Measurements from ENCODE around the gene SPACA9. TPM values are rescaled to one million over a fixed set of nuclear protein-coding genes. Genes with fewer than 3 reads are reported as not detected.

Gene SPACA9
- total RNA-seq, 1 donor: 3.6 TPM

DNA sequence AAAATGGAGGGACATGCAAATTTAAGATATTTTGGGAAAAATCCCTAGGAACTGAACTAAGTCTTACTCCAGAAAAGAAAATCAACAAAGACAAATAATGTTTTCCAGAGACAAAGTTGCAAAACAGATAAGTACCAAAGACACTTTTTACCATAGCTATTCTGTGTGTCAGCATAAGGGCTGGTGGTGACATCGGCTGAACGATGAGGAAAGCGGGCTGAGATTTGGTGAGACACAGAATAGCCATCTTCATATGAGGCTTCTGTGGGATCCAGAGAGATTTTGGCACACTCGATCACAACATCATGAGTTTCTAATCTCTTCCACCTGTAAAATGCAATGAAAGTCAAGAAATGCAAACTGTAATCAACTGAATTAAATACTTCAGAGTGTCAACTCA, 33.4 kb downstream of the SPACA9 start:
- Histone ChIP-seq H2AFZ (ENCODE audit: low read length) (no peak overlapping the region), H3K4me2 (ENCODE audit: insufficient read depth, low read length) (no peak overlapping the region), H3K4me1 (ENCODE audit: insufficient read depth, low read length) (no peaks in the 10 kb centered on the region), H3K27me3 (ENCODE audit: insufficient read depth, low read length) (no peaks in the 10 kb centered on the region), H3K4me3 (ENCODE audit: insufficient read depth, low read length) (no peak overlapping the region), H3K27ac (ENCODE audit: low read depth, low read length) (no peak overlapping the region), H3K9me3 (ENCODE audit: low read depth, low read length) (no peaks in the 10 kb centered on the region), H3K36me3 (ENCODE audit: insufficient read depth, low read length) (peaks cover 57% of the 10 kb centered on the region), H4K20me1 (ENCODE audit: insufficient read depth, low read length) (no peaks in the 10 kb centered on the region), H3K79me2 (ENCODE audit: insufficient read depth, low read length) (no peaks in the 10 kb centered on the region)
- DNase-seq (ENCODE audit: insufficient read length, low spot score, missing footprints): no peak
- TF ChIP-seq, protein P1, sequence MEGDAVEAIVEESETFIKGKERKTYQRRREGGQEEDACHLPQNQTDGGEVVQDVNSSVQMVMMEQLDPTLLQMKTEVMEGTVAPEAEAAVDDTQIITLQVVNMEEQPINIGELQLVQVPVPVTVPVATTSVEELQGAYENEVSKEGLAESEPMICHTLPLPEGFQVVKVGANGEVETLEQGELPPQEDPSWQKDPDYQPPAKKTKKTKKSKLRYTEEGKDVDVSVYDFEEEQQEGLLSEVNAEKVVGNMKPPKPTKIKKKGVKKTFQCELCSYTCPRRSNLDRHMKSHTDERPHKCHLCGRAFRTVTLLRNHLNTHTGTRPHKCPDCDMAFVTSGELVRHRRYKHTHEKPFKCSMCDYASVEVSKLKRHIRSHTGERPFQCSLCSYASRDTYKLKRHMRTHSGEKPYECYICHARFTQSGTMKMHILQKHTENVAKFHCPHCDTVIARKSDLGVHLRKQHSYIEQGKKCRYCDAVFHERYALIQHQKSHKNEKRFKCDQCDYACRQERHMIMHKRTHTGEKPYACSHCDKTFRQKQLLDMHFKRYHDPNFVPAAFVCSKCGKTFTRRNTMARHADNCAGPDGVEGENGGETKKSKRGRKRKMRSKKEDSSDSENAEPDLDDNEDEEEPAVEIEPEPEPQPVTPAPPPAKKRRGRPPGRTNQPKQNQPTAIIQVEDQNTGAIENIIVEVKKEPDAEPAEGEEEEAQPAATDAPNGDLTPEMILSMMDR (IDR thresholded peaks at IDR 0.05; ENCODE audit: extremely low read depth, low read depth, low read length): no peak

DNA sequence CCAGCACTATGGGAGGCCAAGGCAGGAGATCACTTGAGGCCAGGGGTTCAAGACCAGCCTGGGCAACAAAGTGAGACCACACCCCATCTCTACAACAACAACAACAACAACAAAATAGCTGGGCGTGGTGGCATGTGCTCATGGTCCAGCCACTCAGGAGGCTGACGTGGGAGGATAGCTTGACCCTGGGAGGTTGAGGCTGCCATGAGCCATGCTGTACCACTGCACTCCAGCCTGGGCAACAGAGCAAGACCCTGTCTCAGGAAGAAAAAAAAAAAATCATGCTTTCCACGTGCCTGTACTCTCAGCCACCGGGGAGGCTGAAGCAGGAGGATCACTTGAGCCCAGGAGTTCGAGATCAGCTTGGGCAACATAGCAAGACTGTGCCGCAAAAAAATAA, 36.2 kb downstream of the SPACA9 start:
- no peaks in the 10 kb centered on the region for H3K79me2 ChIP-seq (ENCODE audit: insufficient read depth, low read length)
- H3K4me1 ChIP-seq (ENCODE audit: insufficient read depth, low read length): no peaks in the 10 kb centered on the region
- H2AFZ ChIP-seq (ENCODE audit: low read length): no peak overlapping the region
- no peak overlapping the region for H3K4me3 ChIP-seq (ENCODE audit: insufficient read depth, low read length)
- no peaks in the 10 kb centered on the region for H3K9me3 ChIP-seq (ENCODE audit: low read depth, low read length)
- TF ChIP-seq, protein P1 (IDR thresholded peaks at IDR 0.05; ENCODE audit: extremely low read depth, low read depth, low read length): no peak
- H3K4me2 ChIP-seq (ENCODE audit: insufficient read depth, low read length): no peak overlapping the region
- H3K36me3 ChIP-seq (ENCODE audit: insufficient read depth, low read length): peaks cover 50% of the 10 kb centered on the region
- H3K27ac ChIP-seq (ENCODE audit: low read depth, low read length): no peak overlapping the region
- no peaks in the 10 kb centered on the region for H3K27me3 ChIP-seq (ENCODE audit: insufficient read depth, low read length)
- no peak for DNase-seq (ENCODE audit: insufficient read length, low spot score, missing footprints)
- no peaks in the 10 kb centered on the region for H4K20me1 ChIP-seq (ENCODE audit: insufficient read depth, low read length)

DNA sequence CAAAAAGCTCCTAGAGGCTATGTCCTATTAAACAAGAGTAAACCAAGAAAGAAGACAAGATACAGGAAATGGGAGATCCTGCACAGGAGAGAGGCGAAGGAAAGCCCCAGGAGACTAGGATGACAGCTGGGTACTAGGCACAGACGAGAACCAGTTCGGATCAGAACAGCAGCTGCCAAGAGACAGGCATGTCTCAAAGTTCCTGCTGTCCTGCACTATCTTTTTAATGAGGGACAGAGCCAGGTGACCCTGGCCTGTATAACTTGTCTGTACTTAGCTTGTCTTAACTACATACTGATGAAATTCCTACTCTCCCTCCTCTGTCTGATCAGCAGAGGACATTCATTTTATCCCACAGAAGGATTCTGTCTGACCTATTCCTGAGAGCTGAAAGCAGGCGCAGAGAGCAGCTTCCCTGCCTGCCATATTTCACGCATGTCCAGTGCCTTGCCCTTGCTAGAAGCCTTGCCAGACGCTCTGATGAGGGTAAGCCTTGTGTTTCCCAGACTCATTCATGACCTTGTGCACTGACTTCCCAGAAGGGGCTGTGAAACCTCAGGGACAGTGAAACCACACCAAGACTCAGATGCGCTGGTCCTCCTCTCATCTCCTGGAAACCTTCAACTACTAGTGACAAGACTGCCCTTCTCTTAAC, 41.0 kb downstream of the SPACA9 start:
- Histone ChIP-seq H3K79me2 (ENCODE audit: insufficient read depth, low read length) (no peaks in the 10 kb centered on the region), H3K27me3 (ENCODE audit: insufficient read depth, low read length) (no peaks in the 10 kb centered on the region), H3K4me1 (ENCODE audit: insufficient read depth, low read length) (no peaks in the 10 kb centered on the region), H3K27ac (ENCODE audit: low read depth, low read length) (no peak overlapping the region), H3K36me3 (ENCODE audit: insufficient read depth, low read length) (peaks cover 59% of the 10 kb centered on the region), H2AFZ (ENCODE audit: low read length) (no peak overlapping the region), H3K9me3 (ENCODE audit: low read depth, low read length) (no peaks in the 10 kb centered on the region), H4K20me1 (ENCODE audit: insufficient read depth, low read length) (no peaks in the 10 kb centered on the region), H3K4me3 (ENCODE audit: insufficient read depth, low read length) (no peak overlapping the region), H3K4me2 (ENCODE audit: insufficient read depth, low read length) (no peak overlapping the region)
- TF ChIP-seq, protein P1 (IDR thresholded peaks at IDR 0.05; ENCODE audit: extremely low read depth, low read depth, low read length): no peak
- DNase-seq (ENCODE audit: insufficient read length, low spot score, missing footprints): no peak

DNA sequence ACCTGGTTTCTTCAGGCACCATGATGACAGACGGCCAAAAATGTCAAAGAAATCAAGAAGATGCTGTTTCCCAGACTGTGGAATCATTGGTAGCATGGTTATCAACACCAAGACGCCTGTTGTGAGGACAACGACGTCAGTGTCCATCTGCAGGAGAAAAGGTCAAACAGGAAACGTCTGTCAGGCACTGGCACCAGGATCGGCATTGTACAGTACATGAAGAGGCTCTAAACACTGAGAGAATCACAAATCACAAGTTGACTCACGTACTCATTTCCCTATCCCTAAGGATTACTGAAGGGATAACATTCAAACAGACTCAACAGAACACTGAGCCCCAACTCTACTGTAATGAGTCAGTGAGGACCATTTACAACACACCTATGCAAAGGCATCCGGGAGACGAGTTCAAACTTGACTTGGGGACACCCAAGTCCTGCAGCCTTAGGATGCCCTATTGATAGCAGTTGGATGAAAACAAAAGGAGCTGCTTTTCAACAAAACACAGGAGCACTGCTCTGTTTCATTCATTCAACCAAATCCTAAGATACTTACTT, 44.7 kb downstream of the SPACA9 start:
- Histone ChIP-seq H3K4me2 (ENCODE audit: insufficient read depth, low read length) (no peak overlapping the region), H3K4me1 (ENCODE audit: insufficient read depth, low read length) (no peaks in the 10 kb centered on the region), H3K36me3 (ENCODE audit: insufficient read depth, low read length) (peaks cover 68% of the 10 kb centered on the region), H3K9me3 (ENCODE audit: low read depth, low read length) (no peaks in the 10 kb centered on the region), H2AFZ (ENCODE audit: low read length) (no peak overlapping the region), H3K4me3 (ENCODE audit: insufficient read depth, low read length) (no peak overlapping the region), H3K27me3 (ENCODE audit: insufficient read depth, low read length) (no peaks in the 10 kb centered on the region), H3K27ac (ENCODE audit: low read depth, low read length) (no peak overlapping the region), H3K79me2 (ENCODE audit: insufficient read depth, low read length) (no peaks in the 10 kb centered on the region), H4K20me1 (ENCODE audit: insufficient read depth, low read length) (no peaks in the 10 kb centered on the region)
- TF ChIP-seq, protein P1 (IDR thresholded peaks at IDR 0.05; ENCODE audit: extremely low read depth, low read depth, low read length): no peak
- DNase-seq (ENCODE audit: insufficient read length, low spot score, missing footprints): no peak

All from osteoblast (primary cell).